CD4-positive, alpha-beta T cell treated with Interferon alpha-2 for 1 hour (primary cell): Measurements from ENCODE around the gene BICRAL.
"Not testable (repeated sequence)": the region's sequence is repeated elsewhere in the genome, so short reads cannot be mapped to it uniquely, and the experiment has no call there.

Source experiments
- DNase-seq, 2 donors: peaks; one replicate each; pipeline ENCODE4 v3.0.0-alpha.2; 2020 to 2022

The BICRAL gene, protein sequence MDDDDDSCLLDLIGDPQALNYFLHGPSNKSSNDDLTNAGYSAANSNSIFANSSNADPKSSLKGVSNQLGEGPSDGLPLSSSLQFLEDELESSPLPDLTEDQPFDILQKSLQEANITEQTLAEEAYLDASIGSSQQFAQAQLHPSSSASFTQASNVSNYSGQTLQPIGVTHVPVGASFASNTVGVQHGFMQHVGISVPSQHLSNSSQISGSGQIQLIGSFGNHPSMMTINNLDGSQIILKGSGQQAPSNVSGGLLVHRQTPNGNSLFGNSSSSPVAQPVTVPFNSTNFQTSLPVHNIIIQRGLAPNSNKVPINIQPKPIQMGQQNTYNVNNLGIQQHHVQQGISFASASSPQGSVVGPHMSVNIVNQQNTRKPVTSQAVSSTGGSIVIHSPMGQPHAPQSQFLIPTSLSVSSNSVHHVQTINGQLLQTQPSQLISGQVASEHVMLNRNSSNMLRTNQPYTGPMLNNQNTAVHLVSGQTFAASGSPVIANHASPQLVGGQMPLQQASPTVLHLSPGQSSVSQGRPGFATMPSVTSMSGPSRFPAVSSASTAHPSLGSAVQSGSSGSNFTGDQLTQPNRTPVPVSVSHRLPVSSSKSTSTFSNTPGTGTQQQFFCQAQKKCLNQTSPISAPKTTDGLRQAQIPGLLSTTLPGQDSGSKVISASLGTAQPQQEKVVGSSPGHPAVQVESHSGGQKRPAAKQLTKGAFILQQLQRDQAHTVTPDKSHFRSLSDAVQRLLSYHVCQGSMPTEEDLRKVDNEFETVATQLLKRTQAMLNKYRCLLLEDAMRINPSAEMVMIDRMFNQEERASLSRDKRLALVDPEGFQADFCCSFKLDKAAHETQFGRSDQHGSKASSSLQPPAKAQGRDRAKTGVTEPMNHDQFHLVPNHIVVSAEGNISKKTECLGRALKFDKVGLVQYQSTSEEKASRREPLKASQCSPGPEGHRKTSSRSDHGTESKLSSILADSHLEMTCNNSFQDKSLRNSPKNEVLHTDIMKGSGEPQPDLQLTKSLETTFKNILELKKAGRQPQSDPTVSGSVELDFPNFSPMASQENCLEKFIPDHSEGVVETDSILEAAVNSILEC

DNA sequence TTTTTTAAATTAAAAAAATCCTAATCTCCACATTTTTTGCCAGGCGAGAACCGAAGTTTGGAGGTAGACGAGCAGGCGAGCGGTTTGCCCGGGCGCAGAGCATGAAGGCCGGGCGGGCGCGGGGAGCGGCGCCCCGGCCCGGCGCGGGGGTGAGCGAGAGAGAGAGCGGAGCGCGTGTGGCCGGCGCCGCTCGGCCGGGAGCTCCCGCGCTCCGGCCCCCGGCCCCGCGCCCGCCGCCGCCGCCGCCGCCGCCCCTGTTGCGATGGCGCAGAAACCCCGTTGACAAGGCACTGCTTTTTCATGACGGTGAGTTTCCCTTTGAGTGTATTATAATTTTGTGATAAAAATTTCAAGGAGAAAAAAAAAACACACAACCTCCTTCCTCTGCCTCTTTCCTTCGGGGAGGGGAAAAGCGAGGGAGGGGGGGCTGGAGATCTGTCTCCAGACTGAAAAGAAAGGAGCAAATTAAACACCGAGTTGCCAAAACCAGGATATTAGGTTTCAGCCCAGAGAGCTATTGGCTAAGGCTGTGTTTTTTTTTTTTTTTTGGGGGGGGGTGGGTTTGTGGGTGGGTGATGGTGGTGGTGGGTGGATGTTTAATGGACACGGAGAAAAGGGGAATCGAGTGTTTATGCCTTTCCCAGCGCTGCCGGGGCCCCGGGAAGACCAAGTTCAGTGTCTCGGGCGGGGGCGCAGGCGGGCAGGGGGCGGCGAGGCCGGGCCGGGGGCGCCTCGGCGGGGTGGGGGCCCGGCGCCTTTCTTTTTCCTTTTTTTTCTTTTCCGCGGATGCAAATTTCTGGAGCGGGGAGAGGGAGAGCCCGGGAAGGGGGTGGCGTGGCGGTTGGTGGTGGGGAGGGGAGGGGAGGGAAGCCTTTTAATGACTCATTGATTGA is at the start of gene BICRAL:
Gene BICRAL, plus strand, starts transcription at position 257 of the 893 bp plus-strand sequence. CDS start 39,971 bp downstream, outside the sequence.
- peak; percentile 69 to 85 for DNase-seq

DNA sequence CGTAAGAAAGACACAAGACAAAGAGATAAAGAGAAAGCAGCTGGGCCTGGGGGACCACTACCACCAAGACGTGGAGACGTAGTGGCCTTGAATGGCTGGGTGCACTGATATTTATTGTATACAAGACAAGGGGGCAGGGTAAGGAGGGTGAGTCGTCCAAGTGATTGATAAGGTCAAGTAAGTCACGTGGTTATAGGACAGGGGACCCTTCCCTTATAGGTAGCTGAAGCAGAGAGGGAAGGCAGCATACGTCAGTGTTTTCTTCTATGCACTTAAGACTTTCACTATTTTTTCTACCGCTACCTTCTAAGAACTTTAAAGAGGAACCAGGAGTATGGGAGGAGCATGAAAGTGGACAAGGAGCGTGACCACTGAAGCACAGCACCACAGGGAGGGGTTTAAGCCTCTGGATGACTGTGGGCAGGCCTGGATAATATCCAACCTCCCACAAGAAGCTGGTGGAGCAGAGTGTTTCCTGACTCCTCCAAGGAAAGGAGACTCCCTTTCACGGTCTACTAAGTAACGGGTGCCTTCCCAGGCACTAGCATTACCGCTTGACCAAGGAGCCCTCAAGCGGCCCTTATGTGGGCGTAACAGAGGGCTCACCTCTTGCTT is 47.9 kb upstream of the BICRAL start:
- DNase-seq, result not testable (repeated sequence)

DNA sequence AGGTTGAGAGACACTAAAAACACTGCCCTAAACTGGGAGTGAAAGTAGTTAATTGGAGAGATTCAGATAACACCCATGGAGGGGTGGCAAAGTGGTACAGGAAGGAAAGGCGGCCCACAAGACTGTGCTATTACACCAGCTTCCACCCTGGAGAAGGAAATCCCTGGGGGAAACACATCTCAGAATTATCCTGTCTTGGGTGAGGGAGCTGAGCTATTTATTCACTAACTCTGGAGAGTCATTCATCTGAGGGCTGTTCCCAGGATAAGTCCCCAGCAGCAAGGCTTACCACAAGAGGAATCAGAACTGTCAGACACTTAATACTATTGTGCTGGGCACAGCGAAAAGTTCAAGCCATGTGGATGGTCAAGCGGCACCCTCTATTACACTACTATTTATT is 45.9 kb upstream of the BICRAL start:
- no peak for DNase-seq

DNA sequence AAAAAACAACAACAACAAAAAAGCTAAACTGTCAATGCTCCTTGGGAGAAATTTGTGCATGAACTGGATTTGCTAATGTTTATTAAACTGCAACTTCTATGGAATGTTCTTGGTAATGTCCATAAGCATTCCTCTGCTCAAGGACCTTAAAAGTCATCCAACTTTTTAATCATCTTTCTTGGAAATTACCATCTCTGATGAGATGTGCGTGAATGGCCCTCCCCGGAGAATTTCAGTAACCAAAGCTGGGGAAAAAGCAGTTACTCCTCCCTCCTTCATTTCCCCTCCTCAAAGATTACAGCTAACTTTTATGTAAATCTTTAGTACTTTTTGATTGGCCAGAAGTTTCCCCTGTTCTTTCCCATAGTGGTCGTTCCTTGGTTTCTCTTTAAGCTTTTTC is 41.1 kb upstream of the BICRAL start:
- DNase-seq, result no peak

DNA sequence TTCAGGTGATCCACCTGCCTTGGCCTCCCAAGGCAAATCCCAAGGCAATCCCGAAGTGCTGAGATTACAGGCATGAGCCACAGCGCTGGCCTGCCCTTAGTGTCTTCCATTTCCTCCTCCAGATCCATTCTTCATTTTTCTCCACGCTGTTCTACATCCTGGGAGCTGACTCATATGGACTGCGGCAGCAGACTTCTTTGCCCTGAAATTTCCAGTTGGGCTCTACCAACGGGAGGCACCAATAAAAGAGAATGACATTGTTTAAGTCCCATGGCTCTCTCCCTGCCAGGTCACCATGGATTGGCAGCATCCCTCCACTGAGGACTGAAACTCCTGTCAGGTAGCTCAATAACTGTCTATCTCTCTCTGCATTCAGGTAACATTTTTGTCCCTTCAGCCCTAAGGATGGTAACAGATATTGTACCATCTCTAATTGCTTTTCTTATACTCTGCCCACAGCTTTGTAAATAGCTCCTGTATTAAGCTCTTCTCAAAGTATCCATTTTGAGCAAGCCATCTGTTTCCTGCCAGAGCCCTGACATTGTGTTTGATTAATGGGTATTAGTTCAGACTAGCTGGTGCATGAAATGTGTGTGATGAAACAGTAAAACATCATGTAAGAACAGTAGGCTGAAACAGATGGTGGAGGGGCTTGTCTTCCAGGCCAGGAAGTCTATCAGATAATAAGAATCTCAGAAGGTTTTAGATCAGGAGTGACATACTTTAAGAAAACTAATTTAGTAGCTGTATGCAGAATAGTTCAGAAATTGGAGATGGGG is 39.5 kb upstream of the BICRAL start:
- DNase-seq, result no peak

DNA sequence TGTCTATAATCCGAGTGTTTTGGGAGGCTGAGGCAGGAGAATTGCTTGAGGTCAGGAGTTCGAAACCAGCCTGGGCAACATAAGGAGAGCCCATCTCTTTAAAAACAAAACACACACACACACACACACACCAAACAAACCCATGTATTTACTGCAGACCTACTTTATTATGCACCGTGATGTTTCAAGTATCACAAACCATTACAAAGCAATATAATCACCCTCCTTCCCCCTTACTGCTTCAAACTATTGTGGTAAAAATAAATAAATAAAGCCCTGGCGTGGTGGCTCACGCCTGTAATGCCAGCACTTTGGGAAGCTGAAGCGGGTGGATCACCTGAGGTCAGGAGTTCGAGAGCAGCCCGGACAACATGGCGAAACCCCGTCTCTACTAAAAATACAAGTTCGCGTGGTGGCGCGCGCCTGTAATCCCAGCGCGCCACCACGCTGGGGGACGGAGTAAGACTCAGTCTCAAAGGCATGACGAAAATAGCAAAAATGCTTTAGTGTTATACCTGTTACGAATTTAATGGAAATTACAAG is 37.4 kb upstream of the BICRAL start:
- DNase-seq, result no peak

DNA sequence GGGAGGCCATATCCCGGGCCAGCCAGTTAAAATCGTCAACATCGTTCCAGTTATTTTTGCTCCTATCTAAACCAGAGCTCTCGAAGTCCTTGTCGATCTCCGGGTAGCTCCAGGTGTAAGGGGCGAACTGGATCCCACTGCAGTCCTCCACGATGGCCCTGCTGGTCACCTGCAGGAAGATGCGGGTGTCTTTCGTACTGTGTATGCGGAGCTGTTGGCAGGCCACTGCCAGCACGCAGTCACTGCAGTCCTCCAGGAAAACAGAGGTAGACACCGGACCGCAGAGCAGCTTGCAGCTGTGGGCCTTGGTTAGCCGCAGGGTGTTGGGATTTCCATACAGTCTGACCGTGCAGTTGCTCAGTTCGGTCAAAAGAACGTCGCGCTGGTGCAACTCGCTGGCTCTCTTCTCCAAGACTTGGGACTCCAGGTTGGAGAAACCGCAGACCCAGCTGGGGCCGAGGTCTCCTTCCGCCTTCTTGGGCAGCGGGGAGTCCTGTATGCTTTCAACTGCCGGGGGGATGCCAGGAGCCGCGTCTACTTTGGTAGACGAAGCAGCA is 36.7 kb upstream of the BICRAL start:
- peak; percentile 3 to 48 for DNase-seq

DNA sequence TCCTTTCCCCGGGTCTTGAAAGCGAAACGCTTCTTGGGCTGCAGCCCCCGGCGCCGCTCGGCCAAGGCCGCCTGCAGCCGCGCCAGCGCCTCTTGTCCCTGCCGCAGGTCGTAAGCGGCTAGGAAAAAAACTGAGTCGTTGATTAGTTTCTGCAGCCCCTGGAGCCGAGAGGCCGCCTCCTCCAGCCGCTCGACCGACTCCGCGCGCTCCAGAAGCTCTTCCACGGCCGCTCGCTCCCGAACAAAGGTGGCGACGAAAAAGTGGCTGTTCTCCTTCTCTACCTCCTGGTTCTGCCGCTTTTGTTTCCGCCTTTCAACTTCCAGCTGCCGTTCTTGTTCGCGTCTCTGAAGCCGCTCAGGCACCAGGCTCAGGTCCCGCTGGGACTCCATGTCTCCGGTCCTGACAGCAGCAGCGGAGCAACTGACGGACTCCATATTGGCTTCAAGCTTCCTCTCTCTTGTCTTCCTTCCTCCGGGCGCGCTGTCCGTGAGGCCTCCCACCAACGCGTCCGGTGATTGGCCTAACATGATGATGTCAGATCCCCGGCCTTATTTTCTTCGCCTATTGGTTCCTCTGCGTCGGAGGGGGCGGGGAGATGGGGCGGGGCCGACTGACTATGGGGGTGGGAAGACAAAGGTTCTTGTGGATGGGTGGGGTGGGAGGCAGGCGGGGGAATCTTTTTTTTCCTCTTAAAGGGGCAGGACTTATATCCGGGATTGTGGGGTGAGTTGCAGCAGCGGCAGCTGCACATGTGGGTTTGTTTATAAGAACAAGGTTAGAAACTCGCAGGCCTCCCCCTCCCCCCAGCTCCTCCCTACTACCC is 36.0 kb upstream of the BICRAL start, which contains the start of gene TBCC:
Gene TBCC, minus strand, starts transcription at position 464 of the 823 bp plus-strand sequence. Its CDS starts 30 bp downstream, at position 434.
- DNase-seq, result peak; percentile 97 to 98

DNA sequence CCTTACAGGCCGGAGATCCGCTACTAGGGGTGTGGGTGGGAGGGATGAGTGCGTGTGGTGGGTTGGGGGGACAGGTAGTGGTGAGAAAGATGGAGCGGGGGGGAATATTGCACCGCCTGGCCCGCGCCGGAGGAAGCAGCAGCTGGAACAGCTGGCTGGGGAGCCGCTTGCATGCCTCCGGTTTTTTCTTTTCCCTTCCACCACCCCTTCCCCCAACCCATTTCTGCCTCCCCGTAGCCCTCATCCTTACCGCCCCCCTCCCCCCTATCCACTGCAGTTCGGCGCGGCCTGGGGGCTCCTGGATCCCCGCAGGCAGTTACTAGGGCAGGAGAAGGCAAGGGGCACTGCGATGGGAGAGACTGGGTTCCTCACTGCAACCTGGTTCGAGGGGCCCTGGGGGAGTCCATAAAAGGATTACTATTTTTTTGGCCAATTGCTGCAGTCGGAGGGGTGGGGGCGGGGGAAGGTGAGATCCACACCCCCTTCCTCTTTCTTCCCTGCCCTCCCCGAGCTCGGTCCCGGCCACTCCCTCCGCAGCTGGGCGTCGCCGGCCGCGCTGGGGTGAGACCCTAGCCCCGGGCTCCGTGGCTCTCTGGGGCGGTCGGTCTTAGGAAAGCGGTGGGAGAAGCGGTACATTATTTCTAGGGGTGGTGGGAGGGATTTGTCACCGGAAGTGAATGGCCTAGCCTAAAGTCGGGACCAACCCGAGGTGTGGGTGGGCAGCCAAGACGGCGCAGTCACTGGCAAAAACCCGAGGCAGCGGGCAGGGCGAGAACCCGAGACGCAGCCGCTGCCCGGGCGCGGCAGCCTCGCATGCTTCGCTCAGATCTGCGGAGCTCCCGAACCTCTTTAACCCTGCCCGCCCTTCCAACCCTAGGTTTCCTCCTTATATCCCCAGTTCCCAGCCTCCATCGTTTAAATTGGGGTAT is 35.1 kb upstream of the BICRAL start:
- peak; percentile 82 to 87 for DNase-seq

DNA sequence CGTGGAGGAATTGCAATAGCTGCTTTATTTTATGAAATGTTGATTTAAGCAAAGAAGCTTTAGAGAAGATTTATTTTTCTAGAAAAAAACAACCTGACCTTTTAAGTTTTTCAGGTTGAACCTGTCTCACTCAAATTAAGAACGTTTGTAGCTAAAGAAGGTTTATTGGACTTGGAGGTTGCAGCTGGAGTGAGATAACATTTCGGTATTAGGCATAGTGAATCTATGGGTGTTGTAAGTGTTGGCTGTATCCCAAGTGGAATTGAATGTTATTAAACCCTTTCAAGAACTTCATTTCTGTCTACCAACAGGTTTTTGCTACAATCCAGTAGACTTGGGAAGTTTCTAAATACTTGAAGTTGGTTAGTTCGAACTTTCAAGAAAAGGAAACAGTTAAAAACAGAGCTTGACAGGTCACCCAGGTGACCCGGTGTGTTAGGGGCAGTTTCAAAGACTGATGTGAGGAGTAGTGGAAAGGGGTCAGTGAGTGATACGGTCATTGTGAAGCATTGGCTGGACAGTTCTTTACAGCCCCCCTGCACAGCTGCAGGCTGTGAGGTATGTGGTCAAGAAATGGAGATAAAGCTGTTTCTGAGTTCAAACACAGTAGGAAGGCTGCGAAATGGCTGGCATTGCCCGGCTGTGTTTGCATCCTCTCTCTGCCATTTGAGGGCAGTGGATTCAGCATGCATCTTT is 33.5 kb upstream of the BICRAL start:
- no peak for DNase-seq

DNA sequence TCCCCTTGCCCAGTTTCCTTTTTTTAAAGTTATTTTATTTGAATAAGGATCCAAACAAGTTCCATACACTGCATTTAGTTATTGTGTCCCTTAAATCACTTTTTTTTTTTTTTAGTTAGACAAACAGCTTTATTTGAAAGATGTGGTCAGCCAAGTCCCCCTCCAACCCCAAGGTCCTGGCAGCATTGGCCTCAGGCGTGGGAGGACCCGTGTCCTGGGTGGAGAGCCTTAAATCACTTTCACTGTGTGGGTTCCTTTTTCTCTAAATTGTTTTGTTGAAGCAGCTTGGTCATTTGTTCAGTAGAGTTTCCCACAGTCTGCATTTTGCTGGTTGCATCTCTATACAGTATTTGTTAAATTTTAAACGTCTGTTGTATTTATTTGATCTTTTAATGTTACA is 30.8 kb upstream of the BICRAL start:
- DNase-seq, result no peak

DNA sequence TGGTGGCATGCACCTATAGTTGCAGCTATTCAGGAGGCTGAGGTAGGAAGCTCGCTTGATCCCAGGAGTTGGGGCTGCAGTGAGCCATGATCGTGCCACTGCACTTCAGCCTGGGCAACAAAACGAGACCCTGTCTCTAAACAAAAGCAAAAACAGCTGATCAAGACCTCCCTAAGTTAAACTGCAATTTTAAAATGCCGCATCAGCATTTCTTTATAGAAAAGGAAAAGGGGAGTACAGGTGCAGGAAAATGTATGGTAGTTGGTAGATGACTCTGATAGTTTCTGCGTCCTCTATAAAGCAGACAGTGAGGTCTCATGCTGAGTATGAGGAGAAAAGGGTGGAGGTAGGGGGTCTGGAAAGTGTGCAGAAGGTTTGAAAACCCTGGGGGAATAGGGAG is 27.1 kb upstream of the BICRAL start:
- DNase-seq, result no peak

DNA sequence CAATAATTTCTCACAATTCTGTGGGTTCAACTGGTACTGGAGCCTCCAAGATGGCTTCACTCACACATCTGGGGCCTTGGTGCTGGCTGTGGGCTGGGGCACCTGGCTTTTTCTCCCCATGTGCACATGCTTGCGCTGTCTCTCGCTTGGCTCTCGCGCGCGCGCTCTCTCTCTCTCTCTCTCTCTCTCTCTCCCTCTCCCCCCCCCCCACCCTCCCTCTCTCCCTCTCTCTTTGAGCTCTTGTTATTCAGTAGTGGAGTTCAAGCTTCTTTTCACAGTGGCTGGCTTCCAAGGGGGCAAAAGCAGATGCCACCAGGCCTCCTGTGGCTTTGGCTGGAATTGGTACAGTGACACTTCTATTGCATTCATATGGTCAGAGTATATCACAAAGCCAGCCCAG is 25.1 kb upstream of the BICRAL start:
- no peak for DNase-seq

DNA sequence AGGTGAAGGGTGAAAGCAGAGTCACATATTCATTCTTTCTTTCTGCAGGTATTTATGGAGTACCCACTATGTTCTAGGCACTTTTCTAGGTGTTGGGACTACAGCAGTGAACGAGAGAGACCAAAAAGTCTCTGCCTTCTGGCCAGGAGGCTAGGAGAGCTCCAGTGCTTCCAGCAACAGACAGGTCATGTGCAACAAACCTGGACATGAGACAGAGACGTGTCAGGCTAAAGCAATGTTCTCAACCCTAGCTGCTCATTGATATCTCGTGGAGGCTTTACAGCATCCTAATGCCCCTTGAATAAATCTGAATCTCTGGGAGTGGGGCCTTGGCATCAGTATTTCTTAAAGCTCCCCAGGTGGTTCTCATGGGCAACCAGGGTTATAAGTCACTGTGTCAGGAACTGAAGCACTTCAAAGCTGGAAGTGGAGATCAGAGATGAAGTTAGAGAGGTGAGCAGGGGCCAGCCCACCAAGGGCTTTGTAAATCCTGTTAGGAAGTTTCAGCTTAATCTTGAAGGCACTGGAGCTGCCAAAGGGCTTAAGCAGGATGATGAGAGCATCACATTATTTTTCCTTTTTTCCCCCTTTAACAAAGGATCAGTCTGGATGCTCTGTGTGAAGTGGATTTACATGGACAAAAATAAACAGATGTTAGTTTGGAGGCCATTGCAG is 23.0 kb upstream of the BICRAL start:
- no peak for DNase-seq

DNA sequence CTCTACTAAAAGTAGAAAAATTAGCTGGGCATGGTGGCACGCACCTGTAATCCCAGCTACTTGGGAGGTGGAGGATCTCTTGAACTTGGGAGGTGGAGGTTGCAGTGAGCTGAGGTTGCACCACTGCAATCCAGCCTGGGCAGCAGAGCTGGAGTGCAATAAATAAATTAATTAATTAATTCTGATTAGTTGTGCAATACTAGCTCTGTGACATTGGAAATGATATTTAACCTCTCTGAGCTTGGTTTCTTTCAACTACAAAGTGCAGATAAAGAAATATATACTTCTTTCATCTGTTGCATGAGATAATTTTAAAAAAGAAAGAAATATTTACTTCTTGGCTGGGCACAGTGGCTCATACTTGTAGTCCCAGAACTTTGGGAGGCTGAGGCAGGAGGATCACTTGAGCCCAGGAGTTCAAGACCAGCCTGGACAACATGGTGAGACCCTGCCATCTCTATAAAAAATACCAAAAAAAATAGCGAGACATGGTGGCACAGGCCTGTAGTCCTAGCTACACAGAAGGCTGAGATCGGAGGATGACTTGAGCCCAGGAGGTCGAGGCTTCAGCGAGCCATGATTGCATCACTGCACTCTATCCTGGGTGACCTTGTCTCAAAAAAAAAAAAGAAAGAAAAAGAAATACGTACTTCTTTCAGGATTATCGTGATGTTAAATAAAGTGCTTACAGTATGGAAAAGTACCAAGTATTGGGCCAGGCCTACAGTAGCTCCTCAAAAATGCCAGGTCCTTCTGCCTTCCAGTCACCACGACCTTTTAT is 20.4 kb upstream of the BICRAL start:
- DNase-seq, result no peak

DNA sequence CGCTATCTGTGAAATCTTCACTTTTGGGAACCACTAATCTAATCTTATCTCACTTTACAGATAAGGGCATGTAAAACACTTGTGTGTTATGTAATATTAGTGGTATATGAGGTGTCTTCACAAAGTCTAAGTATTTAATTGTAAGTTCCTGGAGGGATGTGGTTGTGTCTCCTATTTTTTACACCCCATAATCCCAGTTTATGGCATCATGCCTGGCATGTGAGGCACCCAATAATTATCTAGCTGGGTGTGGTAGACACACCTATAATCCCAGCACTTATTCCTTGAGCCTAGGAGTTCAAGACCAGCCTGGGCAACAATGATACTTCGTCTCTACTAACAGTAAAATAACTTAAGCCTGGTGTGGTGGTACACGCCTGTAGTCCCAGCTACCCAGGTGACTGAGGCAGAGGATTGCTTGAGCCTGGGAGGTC is 19.4 kb upstream of the BICRAL start:
- no peak for DNase-seq
